Endothelial cell of umbilical vein (primary cell): Measurements from ENCODE around the gene FEN1. TPM values are rescaled to one million over a fixed set of nuclear protein-coding genes. Genes with fewer than 3 reads are reported as not detected.
A peak's percentile ranks its signal among the peaks of the same experiment; 100 is the strongest.

Experiments used
- BruUV-seq: library from RNA; stranded (reverse); fragments of 400-500 nt; replicated peaks from 2 replicates; lab custom pipeline; 2021; lab: Mats Ljungman, UMichigan
- CTCF ChIA-PET: fragments of 300-600, 350-600 bp; sonication (Branson Sonifier 250); formaldehyde crosslinking; loops from one replicate; lab custom pipeline; 2021; ENCODE audit warnings: antibody characterized with exemption, inconsistent platforms; lab: Charles Lee
- POLR2A ChIA-PET: fragments of 300-600, 350-600 bp; sonication (Branson Sonifier 250); formaldehyde crosslinking; loops from one replicate; lab custom pipeline; 2021; ENCODE audit warnings: antibody characterized with exemption, inconsistent platforms; lab: Charles Lee
- DNase-seq: peaks from one replicate; pipeline ENCODE4 v3.0.0-alpha.2; 2011; ENCODE audit warnings: low read depth, low spot score
- FAIRE-seq: peaks from 2 replicates; lab custom pipeline; 2011; peaks lifted over from hg19 to GRCh38; lab: Jason Lieb, UNC
- H2AFZ ChIP-seq: 2 replicates; pipeline ENCODE4 v1.6.0; 2012; ENCODE audit warnings: low read depth, low read length, control low read depth, inconsistent platforms
- H3K27ac ChIP-seq: 2 replicates; pipeline ENCODE4 v1.5.1; 2011; ENCODE audit warnings: low read depth, mild to moderate bottlenecking, control low read depth, low read length, moderate library complexity; ENCODE audit not compliant: insufficient read depth
- H3K27me3 ChIP-seq, 2 experiments: 2 replicates each; pipeline versions ENCODE4 v1.6.0 to v1.6.1; 2011; ENCODE audit warnings: low read length in 2 of 2, mixed read lengths in 1 of 2; ENCODE audit not compliant: control insufficient read depth in 2 of 2, insufficient read depth in 2 of 2
- H3K36me3 ChIP-seq, 2 experiments: 2 replicates in 1 of 2; 3 replicates in 1 of 2; pipeline ENCODE4 v1.5.1; 2011; ENCODE audit warnings: low read length in 2 of 2, mild to moderate bottlenecking in 1 of 2, moderate library complexity in 1 of 2; ENCODE audit not compliant: control insufficient read depth in 2 of 2, insufficient read depth in 2 of 2; ENCODE audit errors: extremely low read depth in 1 of 2
- H3K4me1 ChIP-seq: 3 replicates; pipeline ENCODE4 v1.5.1; 2011; ENCODE audit warnings: mild to moderate bottlenecking, low read length; ENCODE audit not compliant: control insufficient read depth, insufficient read depth; ENCODE audit errors: extremely low read depth
- H3K4me2 ChIP-seq: 2 replicates; pipeline ENCODE4 v1.6.1; 2011; ENCODE audit warnings: low read length, control low read depth, mixed read lengths; ENCODE audit not compliant: insufficient read depth
- H3K4me3 ChIP-seq, 3 experiments: fragments of 200-600 bp in 1 of 3; sonication (generic), shearing (Covaris generic) in 1 of 3; replicated peaks in 1 of 3; 2 replicates each; pipeline ENCODE4 v1.5.1; 2011 to 2016; ENCODE audit warnings: control low read depth in 3 of 3, low read length in 3 of 3, mild to moderate bottlenecking in 2 of 3, inconsistent platforms in 1 of 3, low read depth in 1 of 3, moderate library complexity in 1 of 3; ENCODE audit not compliant: insufficient read depth in 1 of 3
- H3K79me2 ChIP-seq: 2 replicates; pipeline ENCODE4 v1.6.0; 2012; ENCODE audit warnings: low read length, inconsistent platforms; ENCODE audit not compliant: control insufficient read depth, insufficient read depth
- H3K9ac ChIP-seq: replicated peaks from 2 replicates; pipeline ENCODE3; 2011; ENCODE audit warnings: low read length, control low read depth; ENCODE audit not compliant: insufficient read depth; ENCODE audit errors: extremely low read depth
- H3K9me1 ChIP-seq: replicated peaks from 3 replicates; pipeline ENCODE4 v1.6.0; 2011; ENCODE audit warnings: mild to moderate bottlenecking, low read length; ENCODE audit not compliant: control insufficient read depth, insufficient read depth; ENCODE audit errors: extremely low read depth
- H3K9me3 ChIP-seq: replicated peaks from 2 replicates; pipeline ENCODE4 v1.5.1; 2012; ENCODE audit warnings: low read length, inconsistent platforms; ENCODE audit not compliant: control insufficient read depth, insufficient read depth
- H4K20me1 ChIP-seq: replicated peaks from 2 replicates; pipeline ENCODE3; 2011; ENCODE audit warnings: mild to moderate bottlenecking, low read length; ENCODE audit not compliant: control insufficient read depth, insufficient read depth; ENCODE audit errors: extremely low read depth
- EZH2 ChIP-seq: IDR thresholded peaks from 2 replicates; pipeline ENCODE4 v1.6.1; 2012; ENCODE audit warnings: borderline replicate concordance, low read depth, mild to moderate bottlenecking, moderate library complexity, low read length, inconsistent platforms; ENCODE audit not compliant: severe bottlenecking
- FOS ChIP-seq: IDR thresholded peaks from 2 replicates; pipeline ENCODE4 v1.6.1; 2011; ENCODE audit warnings: mild to moderate bottlenecking, low read length, moderate library complexity, borderline replicate concordance; ENCODE audit not compliant: insufficient read depth
- JUN ChIP-seq: IDR thresholded peaks from 2 replicates; pipeline ENCODE4 v1.6.1; 2011; ENCODE audit warnings: borderline replicate concordance, low read depth; ENCODE audit not compliant: insufficient read length, insufficient read depth
- MYC ChIP-seq: IDR thresholded peaks from one replicate; pipeline ENCODE4 v1.6.1; 2011; ENCODE audit warnings: mild to moderate bottlenecking, low read depth, low read length
- POLR2A ChIP-seq: IDR thresholded peaks from 2 replicates; pipeline ENCODE4 v1.6.1; 2012; ENCODE audit warnings: low read depth, mild to moderate bottlenecking, control low read depth, low read length
- POLR2AphosphoS5 ChIP-seq: IDR thresholded peaks from 2 replicates; pipeline ENCODE4 v1.6.1; 2012; ENCODE audit warnings: low read depth, mild to moderate bottlenecking, control low read depth, low read length, moderate library complexity; ENCODE audit not compliant: insufficient read depth
- dilution Hi-C: fragments of 300-500 bp; cut with MboI; formaldehyde crosslinking; loops from one replicate; pipeline ENCODE4 v1.15.0; 2019; ENCODE audit warnings: low sequenced_read_pairs; ENCODE audit not compliant: extremely low pct_ligation_motif_present
- intact Hi-C: fragments of 100-400 bp; cut with micrococcal nuclease; formaldehyde crosslinking; loops from one replicate; pipeline ENCODE4 v1.10.0; 2022
- polyA plus RNA-seq, 4 experiments: library from polyadenylated mRNA; depleted of rRNA in 3 of 4; stranded (reverse) in 3 of 4; unstranded in 1 of 4; fragments of >200 nt; gene quantifications; 2 replicates each; pipeline versions ENCODE4 v1.2.1 to v1.2.3, GENCODE V29; 2011 to 2012; ENCODE audit warnings: missing spikeins in 1 of 4
- total RNA-seq: library from RNA; stranded (reverse); gene quantifications from 2 replicates; pipeline ENCODE4 v1.2.3, GENCODE V29; 2021

FEN1 gene
- total and polyA plus RNA-seq, 2 donors (not counting 3 experiments of a cell fraction or from before 2014, with no cell fraction given) = 29.3 to 60.5 TPM

DNA sequence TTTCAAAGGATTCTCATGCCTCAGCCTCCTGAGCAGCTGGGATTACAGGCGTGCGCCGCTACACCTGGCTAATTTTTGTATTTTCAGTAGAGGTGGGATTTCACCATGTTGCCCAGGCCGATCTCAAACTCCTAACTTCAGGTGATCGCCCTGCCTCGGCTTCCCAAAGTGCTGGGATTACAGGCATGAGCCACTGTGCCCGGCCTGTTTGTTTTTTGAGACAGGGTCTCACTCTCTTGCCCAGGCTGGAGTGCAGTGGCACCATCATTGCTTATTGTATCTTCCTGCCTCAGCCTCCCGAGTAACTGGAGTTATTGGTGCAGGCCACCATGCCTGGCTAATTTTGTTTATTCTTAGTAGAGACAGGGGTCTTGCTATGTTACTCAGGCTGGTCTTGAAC is 43.5 kb downstream of the FEN1 start:
- Histone ChIP-seq H3K9me3 (no peaks in the 10 kb centered on the region), H3K9ac (no peak overlapping the region), H3K9me1 (no peaks in the 10 kb centered on the region), H3K4me3 (no peak overlapping the region), H3K79me2 (peaks cover 78% of the 10 kb centered on the region), H4K20me1 (no peaks in the 10 kb centered on the region), H3K4me1 (peaks cover 45% of the 10 kb centered on the region), H3K27ac (peak overlapping the region; percentile 98), H3K27me3 (no peaks in the 10 kb centered on the region), H2AFZ (no peak overlapping the region), H3K4me2 (no peak overlapping the region), H3K36me3 (peaks cover 20 to 29% of the 10 kb centered on the region in 2 experiments)
- BruUV-seq = no TSS peak
- no peak for DNase-seq
- TF ChIP-seq EZH2 = no peak
- TF ChIP-seq POLR2AphosphoS5 = no peak
- TF ChIP-seq MYC = no peak
- FAIRE-seq = peak; percentile 67
- CTCF ChIA-PET = interaction anchor here (5.7 kb wide), 1 partner anchor 39 kb away, joined by 38 read pairs; no protein-coding TSS in a partner anchor
- dilution Hi-C loops = no loop called here
- POLR2A ChIA-PET = no interaction called here
- intact Hi-C loops = no loop called here

DNA sequence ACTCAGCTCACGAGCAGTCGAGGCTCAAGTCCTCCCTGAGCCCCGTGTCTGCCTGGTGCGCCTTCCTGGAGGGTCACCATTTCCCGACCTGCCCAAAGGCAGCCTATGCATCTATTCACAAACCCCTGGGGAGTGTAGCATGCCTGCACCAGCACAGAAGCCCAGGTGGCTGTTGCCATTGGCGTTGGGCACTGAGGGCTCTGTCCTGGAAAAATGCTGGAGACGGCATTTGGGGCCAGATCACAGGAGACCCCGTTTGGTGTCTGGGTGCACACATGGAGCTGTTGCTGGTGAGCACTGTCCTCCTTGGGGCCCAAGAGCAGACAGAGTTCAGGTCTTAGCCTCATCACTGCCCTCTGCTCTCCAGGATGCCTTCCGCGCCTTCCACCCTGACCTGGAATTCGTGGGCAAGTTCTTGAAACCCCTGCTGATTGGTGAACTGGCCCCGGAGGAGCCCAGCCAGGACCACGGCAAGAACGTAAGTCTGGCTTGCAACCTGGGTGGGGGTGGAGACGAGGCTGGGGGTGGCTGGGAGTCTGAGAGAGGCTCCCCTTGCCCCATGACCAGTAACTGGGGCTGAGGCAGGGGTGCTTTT is 44.8 kb downstream of the FEN1 start:
- Histone ChIP-seq H3K36me3 (peaks cover 29 to 35% of the 10 kb centered on the region in 2 experiments), H3K9me1 (no peaks in the 10 kb centered on the region), H2AFZ (no peak overlapping the region), H3K27me3 (no peaks in the 10 kb centered on the region), H3K9me3 (no peaks in the 10 kb centered on the region), H3K27ac (no peak overlapping the region), H3K4me1 (peaks cover 34% of the 10 kb centered on the region), H3K4me3 (no peak overlapping the region), H3K4me2 (no peak overlapping the region), H3K79me2 (peaks cover 72% of the 10 kb centered on the region), H4K20me1 (no peaks in the 10 kb centered on the region), H3K9ac (no peak overlapping the region)
- dilution Hi-C loops = no loop called here
- no TSS peak for BruUV-seq
- TF ChIP-seq EZH2 (no peak), FOS (no peak), JUN (no peak), POLR2A (no peak), POLR2AphosphoS5 (no peak)
- DNase-seq (no peak), FAIRE-seq (no peak)
- ChIA-PET CTCF (interaction anchor here (5.7 kb wide), 1 partner anchor 41 kb away, joined by 38 read pairs; no protein-coding TSS in a partner anchor), POLR2A (no interaction called here)
- intact Hi-C loops = no loop called here
